GM23248 (cell line): ENCODE measurements around the gene GRIP1. TPM values are rescaled to one million over a fixed set of nuclear protein-coding genes. Genes with fewer than 3 reads are reported as not detected.

Experiments
- DNase-seq: peaks from one replicate; pipeline ENCODE4 v3.0.0-alpha.2; 2015
- H2AFZ ChIP-seq: fragments of 200-600 bp; sonication (generic); 2 replicates; pipeline ENCODE4 v1.6.1; 2016; ENCODE audit warnings: antibody characterized with exemption
- H3F3A ChIP-seq: fragments of 200-600 bp; sonication (generic); 2 replicates; pipeline ENCODE4 v1.6.1; 2016; ENCODE audit warnings: mild to moderate bottlenecking, antibody characterized with exemption, mixed run types; ENCODE audit not compliant: insufficient read depth
- H3K27ac ChIP-seq: fragments of 200-600 bp; sonication (generic); 2 replicates; pipeline ENCODE4 v1.5.1; 2016; ENCODE audit warnings: mild to moderate bottlenecking
- H3K27me3 ChIP-seq: fragments of 200-600 bp; sonication (generic); replicated peaks from 2 replicates; pipeline ENCODE4 v1.6.1; 2016; ENCODE audit warnings: mild to moderate bottlenecking; ENCODE audit not compliant: insufficient read depth
- H3K36me3 ChIP-seq: fragments of 200-600 bp; sonication (generic); 2 replicates; pipeline ENCODE4 v1.6.1; 2016; ENCODE audit warnings: low read depth, mild to moderate bottlenecking
- H3K4me1 ChIP-seq: fragments of 200-600 bp; sonication (generic); 2 replicates; pipeline ENCODE4 v1.6.1; 2016; ENCODE audit warnings: mild to moderate bottlenecking; ENCODE audit not compliant: insufficient read depth
- H3K4me2 ChIP-seq: fragments of 200-600 bp; sonication (generic); one replicate; pipeline ENCODE4 v1.6.1; 2016; ENCODE audit warnings: mild to moderate bottlenecking; ENCODE audit not compliant: unreplicated experiment
- H3K4me3 ChIP-seq: fragments of 200-600 bp; sonication (generic); 2 replicates; pipeline ENCODE4 v1.5.1; 2016; ENCODE audit warnings: mild to moderate bottlenecking
- H3K79me2 ChIP-seq: fragments of 200-600 bp; sonication (generic); 2 replicates; pipeline ENCODE4 v1.6.1; 2016; ENCODE audit warnings: mild to moderate bottlenecking; ENCODE audit not compliant: insufficient read depth
- H3K9ac ChIP-seq: fragments of 200-600 bp; sonication (generic); 2 replicates; pipeline ENCODE4 v1.6.1; 2016; ENCODE audit warnings: mild to moderate bottlenecking
- H3K9me2 ChIP-seq: fragments of 200-600 bp; sonication (generic); 2 replicates; pipeline ENCODE4 v1.6.1; 2016; ENCODE audit warnings: mixed run types, mild to moderate bottlenecking, moderate library complexity; ENCODE audit not compliant: insufficient read depth
- H3K9me3 ChIP-seq: fragments of 200-600 bp; sonication (generic); one replicate; pipeline ENCODE4 v1.6.1; 2017; ENCODE audit warnings: low read depth
- H4K20me1 ChIP-seq: fragments of 200-600 bp; sonication (generic); 2 replicates; pipeline ENCODE4 v1.6.0; 2016; ENCODE audit not compliant: insufficient read depth
- EZH2 ChIP-seq: fragments of 200-600 bp; sonication (generic); IDR thresholded peaks from 2 replicates; pipeline ENCODE4 v1.6.1; 2018; ENCODE audit warnings: antibody characterized with exemption, mild to moderate bottlenecking; ENCODE audit not compliant: insufficient read depth, poor library complexity, severe bottlenecking
- EZH2phosphoT487 ChIP-seq: fragments of 200-600 bp; sonication (generic); IDR thresholded peaks from 2 replicates; pipeline ENCODE4 v1.6.1; 2018; ENCODE audit warnings: antibody characterized with exemption, moderate library complexity, mild to moderate bottlenecking, low read depth; ENCODE audit not compliant: insufficient read depth
- WGBS, 2 experiments: methylation state at CpG; one replicate each; pipeline ENCODE4 v1.1.6; 2015 to 2017; ENCODE audit warnings: low lambda C conversion rate in 2 of 2, low coverage in 1 of 2; ENCODE audit errors: missing lambda C conversion rate in 2 of 2; 5-methylcytosine and 5-hydroxymethylcytosine counted together
- in situ Hi-C: fragments of 300-500 bp; cut with MboI; formaldehyde crosslinking; loops from 2 replicates; pipeline ENCODE4 v1.15.0; 2020
- polyA plus RNA-seq: library from polyadenylated mRNA; unstranded; fragments of >200 nt; fragmentation: Nextera tagmentation; extraction: Ambion mirVana; gene quantifications from 2 replicates; pipeline ENCODE4 v1.2.1, GENCODE V29; 2016
- total RNA-seq: library from RNA; depleted of rRNA; stranded (reverse); fragments of >200 nt; shearing (Covaris generic); gene quantifications from 2 replicates; pipeline ENCODE4 v1.2.3, GENCODE V29; 2014

Gene GRIP1
- total and polyA plus RNA-seq, 2 experiments from 2014 or later, result not detected

DNA sequence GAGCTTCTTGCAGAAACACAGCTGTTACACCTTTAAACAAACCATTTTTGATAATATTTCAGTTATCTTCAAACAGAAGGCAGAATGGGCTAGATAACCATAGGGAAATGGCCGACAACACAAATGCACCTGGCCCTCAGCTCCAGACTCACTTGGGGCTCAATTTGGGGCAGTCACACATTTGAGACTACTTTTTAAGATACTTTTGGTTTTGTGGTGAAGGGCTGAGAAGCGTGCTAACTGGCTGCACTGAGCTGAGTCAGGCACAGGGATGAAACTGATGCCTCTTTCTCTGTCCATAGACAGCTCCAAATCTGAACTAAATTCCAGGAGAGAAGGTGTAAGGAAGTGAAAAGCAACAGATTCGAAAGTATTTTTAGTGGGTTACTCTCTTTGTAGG lies 18.5 kb upstream of the GRIP1 start:
- H3K4me3 ChIP-seq, result no peak overlapping the region
- H3K4me2 ChIP-seq, result no peak overlapping the region
- H3K9me3 ChIP-seq, result no peaks in the 10 kb centered on the region
- H3K9ac ChIP-seq, result no peak overlapping the region
- H3K27ac ChIP-seq, result no peak overlapping the region
- in situ Hi-C loops, result no loop called here
- H2AFZ ChIP-seq, result no peak overlapping the region
- no peak for DNase-seq
- WGBS, 2 experiments, result 39% methylated on average over 3 of the region's 3 CpGs
- no peaks in the 10 kb centered on the region for H4K20me1 ChIP-seq
- no peaks in the 10 kb centered on the region for H3K36me3 ChIP-seq
- H3K27me3 ChIP-seq, result peaks cover 40% of the 10 kb centered on the region
- no peaks in the 10 kb centered on the region for H3K9me2 ChIP-seq
- H3K4me1 ChIP-seq, result no peaks in the 10 kb centered on the region
- H3F3A ChIP-seq, result no peaks in the 10 kb centered on the region
- TF ChIP-seq EZH2 (no peak), EZH2phosphoT487 (no peak)
- H3K79me2 ChIP-seq, result no peaks in the 10 kb centered on the region

DNA sequence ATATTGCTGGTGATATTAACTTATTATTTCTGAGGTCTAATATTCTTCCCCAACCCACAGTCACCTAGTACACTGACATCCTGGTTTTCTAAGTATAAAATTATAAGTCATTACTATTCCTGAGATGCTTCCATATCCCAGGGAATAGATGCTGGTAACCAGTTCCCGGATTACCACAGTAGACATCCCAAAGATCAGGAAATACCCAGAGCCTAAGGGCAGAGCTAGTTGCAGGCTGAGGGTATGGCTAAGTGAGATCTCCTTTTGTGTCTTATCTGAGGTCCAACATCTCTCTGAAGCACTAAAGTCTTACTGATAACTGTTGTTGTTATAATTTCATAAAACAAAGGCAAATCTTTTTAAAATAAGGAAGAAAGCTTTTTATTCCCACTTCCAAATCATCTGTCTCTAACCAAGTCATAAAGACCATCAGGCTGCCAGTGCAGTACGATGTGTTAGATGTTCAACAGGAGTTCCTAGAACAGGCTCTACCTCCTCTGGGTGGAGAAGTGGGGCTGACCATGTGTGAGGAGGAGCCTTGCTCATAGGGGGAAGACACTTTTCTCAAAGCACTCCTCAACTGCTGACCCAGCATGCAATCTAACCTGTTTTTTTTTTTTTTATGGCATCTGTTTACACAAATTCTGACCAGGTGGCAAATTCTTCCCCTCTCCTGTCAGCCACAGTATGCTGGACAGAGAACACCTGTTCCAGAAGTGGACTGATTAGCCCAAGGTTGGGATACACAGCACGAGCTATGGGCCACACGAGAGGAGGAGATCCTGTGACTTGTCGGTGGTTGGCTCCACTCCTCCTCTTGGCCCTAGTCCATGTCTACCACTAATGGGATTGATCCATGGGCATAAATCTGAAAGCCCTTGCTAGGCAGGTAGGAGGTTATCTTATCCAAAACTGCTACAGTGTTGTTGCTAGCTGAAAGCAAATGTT lies 16.1 kb upstream of the GRIP1 start:
- Histone ChIP-seq H4K20me1 (no peaks in the 10 kb centered on the region), H3K79me2 (no peaks in the 10 kb centered on the region), H3K9ac (no peak overlapping the region), H3K36me3 (no peaks in the 10 kb centered on the region), H2AFZ (no peak overlapping the region), H3K4me3 (no peak overlapping the region), H3K9me2 (no peaks in the 10 kb centered on the region), H3K27ac (no peak overlapping the region), H3K27me3 (peaks cover 47% of the 10 kb centered on the region), H3F3A (no peaks in the 10 kb centered on the region), H3K4me1 (no peaks in the 10 kb centered on the region), H3K4me2 (no peak overlapping the region), H3K9me3 (no peaks in the 10 kb centered on the region)
- DNase-seq, result no peak
- no peak for TF ChIP-seq EZH2
- WGBS, 2 experiments, result 29 to 31% methylated on average over 5 of the region's 5 CpGs
- in situ Hi-C loops, result no loop called here

DNA sequence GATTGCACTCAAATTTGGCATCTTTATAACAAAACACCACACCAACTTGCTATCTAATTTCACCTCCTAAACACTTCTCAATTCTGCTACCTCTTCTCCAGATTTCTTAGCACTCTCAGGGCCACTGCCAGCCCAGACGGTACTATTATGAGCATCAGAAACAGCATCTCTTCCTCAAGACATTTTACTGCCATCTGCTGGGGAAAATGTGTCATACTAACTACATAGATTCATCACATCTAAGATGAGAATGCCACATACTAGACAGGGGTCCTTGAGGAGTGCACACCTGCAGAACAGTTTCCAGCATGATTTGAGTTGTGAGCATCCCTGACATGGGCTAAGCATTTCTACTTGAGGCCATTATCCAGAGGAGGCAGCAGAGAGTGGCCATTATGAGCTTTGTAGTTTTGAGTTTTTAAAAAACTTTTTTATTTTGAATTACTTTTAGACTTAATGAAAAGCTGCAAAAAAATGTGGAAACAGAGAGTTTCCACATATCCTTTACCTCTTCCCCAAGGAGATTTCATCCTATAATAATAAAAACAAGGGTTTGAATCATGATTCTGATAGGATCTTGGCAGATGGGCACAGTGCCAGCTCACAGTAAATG lies 15.1 kb upstream of the GRIP1 start:
- Histone ChIP-seq H2AFZ (no peak overlapping the region), H4K20me1 (no peaks in the 10 kb centered on the region), H3F3A (no peaks in the 10 kb centered on the region), H3K27me3 (peaks cover 37% of the 10 kb centered on the region), H3K79me2 (no peaks in the 10 kb centered on the region), H3K27ac (no peak overlapping the region), H3K4me1 (no peaks in the 10 kb centered on the region), H3K9ac (no peak overlapping the region), H3K4me3 (no peak overlapping the region), H3K4me2 (no peak overlapping the region), H3K9me3 (no peaks in the 10 kb centered on the region), H3K9me2 (no peaks in the 10 kb centered on the region), H3K36me3 (no peaks in the 10 kb centered on the region)
- peak; percentile 81 for DNase-seq
- in situ Hi-C loops, result no loop called here
- WGBS, 2 experiments, result 0% methylated on average over 1 of the region's 1 CpG
- no peak for TF ChIP-seq EZH2phosphoT487
- no peak for TF ChIP-seq EZH2

DNA sequence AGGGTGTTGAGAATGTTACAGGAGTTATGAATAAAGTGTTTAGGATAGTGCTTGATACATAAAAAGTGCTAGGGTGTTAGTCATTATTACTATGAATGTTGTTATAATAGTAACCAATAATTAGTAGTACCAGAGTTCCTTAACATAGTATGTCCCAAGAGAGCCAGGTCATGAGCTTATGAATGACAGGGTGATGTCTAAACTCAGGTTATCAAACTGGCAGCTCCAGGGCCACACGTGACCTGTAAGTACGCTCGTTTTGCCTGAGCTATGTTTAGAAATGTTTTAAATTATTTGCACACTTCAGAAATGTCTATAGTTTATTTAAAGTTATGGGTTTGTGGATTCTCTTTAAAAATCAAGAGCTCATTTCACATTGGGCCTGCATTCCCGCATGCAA lies 14.1 kb upstream of the GRIP1 start:
- H3K9me2 ChIP-seq, result no peaks in the 10 kb centered on the region
- no peak overlapping the region for H3K9ac ChIP-seq
- no peak overlapping the region for H3K4me3 ChIP-seq
- no peaks in the 10 kb centered on the region for H3K79me2 ChIP-seq
- no peaks in the 10 kb centered on the region for H3F3A ChIP-seq
- H3K4me2 ChIP-seq, result no peak overlapping the region
- H3K27me3 ChIP-seq, result peaks cover 36% of the 10 kb centered on the region
- H3K36me3 ChIP-seq, result no peaks in the 10 kb centered on the region
- WGBS, 2 experiments, result 28 to 44% methylated on average over 4 of the region's 4 CpGs
- no peaks in the 10 kb centered on the region for H3K9me3 ChIP-seq
- in situ Hi-C loops, result no loop called here
- DNase-seq, result no peak
- TF ChIP-seq EZH2 (no peak), EZH2phosphoT487 (no peak)
- H3K27ac ChIP-seq, result no peak overlapping the region
- no peaks in the 10 kb centered on the region for H3K4me1 ChIP-seq
- H2AFZ ChIP-seq, result no peak overlapping the region
- no peaks in the 10 kb centered on the region for H4K20me1 ChIP-seq
